ENCODE results near the gene MUC5AC. TPM values are rescaled to one million over a fixed set of nuclear protein-coding genes. Genes with fewer than 3 reads are reported as not detected.
"Not testable (repeated sequence)": the region's sequence is repeated elsewhere in the genome, so short reads cannot be mapped to it uniquely, and the experiment has no call there.

MUC5AC gene
- total RNA-seq, 4 donors from 2014 or later: not detected

- in situ Hi-C loops (cut with MboI; ENCODE audit: low pct_ligation_motif_present in 1 of 4, low pct_unique_long_range_greater_than_20kb in 1 of 4, low sequenced_read_pairs in 3 of 4): no loop called here
- no peak for DNase-seq
- no peaks in the 10 kb centered on the region for H3K4me1 ChIP-seq
- WGBS, 2 donors (ENCODE audit: low coverage in 1 of 2): 75% methylated on average over 25 of the region's 28 CpGs; no CpG with 5 or more reads in 1 of the 2 donors
- intact Hi-C loops (cut with DNase I; ENCODE audit: low total_unique reads): no loop called here
- H3K36me3 ChIP-seq: no peaks in the 10 kb centered on the region
- H3K27me3 ChIP-seq: no peaks in the 10 kb centered on the region
- TF ChIP-seq POLR2AphosphoS5 (IDR thresholded peaks at IDR 0.05) (no peak), EP300 (IDR thresholded peaks at IDR 0.05; ENCODE audit: low read depth) (no peak), POLR2A (IDR thresholded peaks at IDR 0.05) (no peak), CTCF (IDR thresholded peaks at IDR 0.05) (no peak)
- no peaks in the 10 kb centered on the region for H3K9me3 ChIP-seq
- no peak overlapping the region for H3K27ac ChIP-seq
- H3K4me3 ChIP-seq: no peak overlapping the region
These were observed 4.9 kb downstream of the MUC5AC start for GRCh38 chr11:1162491-1163311.

GRCh38 chr11:1163321-1163910, 5.7 kb downstream of the MUC5AC start:
- Histone ChIP-seq H3K27ac (no peak overlapping the region), H3K36me3 (no peaks in the 10 kb centered on the region), H3K4me1 (no peaks in the 10 kb centered on the region), H3K9me3 (no peaks in the 10 kb centered on the region), H3K4me3 (no peak overlapping the region), H3K27me3 (no peaks in the 10 kb centered on the region)
- 85% methylated on average over 7 of the region's 13 CpGs; no CpG with 5 or more reads in 1 of the 2 donors for WGBS, 2 donors (ENCODE audit: low coverage in 1 of 2)
- DNase-seq: no peak
- intact Hi-C loops (cut with DNase I; ENCODE audit: low total_unique reads) (no loop called here), in situ Hi-C loops (cut with MboI; ENCODE audit: low pct_ligation_motif_present in 1 of 4, low pct_unique_long_range_greater_than_20kb in 1 of 4, low sequenced_read_pairs in 3 of 4) (no loop called here)
- TF ChIP-seq CTCF (IDR thresholded peaks at IDR 0.05) (no peak), EP300 (IDR thresholded peaks at IDR 0.05; ENCODE audit: low read depth) (no peak), POLR2A (IDR thresholded peaks at IDR 0.05) (no peak), POLR2AphosphoS5 (IDR thresholded peaks at IDR 0.05) (no peak)

- H3K27ac ChIP-seq: no peak overlapping the region
- no peaks in the 10 kb centered on the region for H3K4me1 ChIP-seq
- 57% methylated on average over 23 of the region's 28 CpGs; no CpG with 5 or more reads in 1 of the 2 donors for WGBS, 2 donors (ENCODE audit: low coverage in 1 of 2)
- DNase-seq: peak; percentile 5
- intact Hi-C loops (cut with DNase I; ENCODE audit: low total_unique reads): no loop called here
- in situ Hi-C loops (cut with MboI; ENCODE audit: low pct_ligation_motif_present in 1 of 4, low pct_unique_long_range_greater_than_20kb in 1 of 4, low sequenced_read_pairs in 3 of 4): no loop called here
- no peaks in the 10 kb centered on the region for H3K9me3 ChIP-seq
- no peaks in the 10 kb centered on the region for H3K36me3 ChIP-seq
- no peak overlapping the region for H3K4me3 ChIP-seq
- TF ChIP-seq POLR2A (IDR thresholded peaks at IDR 0.05) (no peak), POLR2AphosphoS5 (IDR thresholded peaks at IDR 0.05) (no peak), CTCF (IDR thresholded peaks at IDR 0.05) (no peak), EP300 (IDR thresholded peaks at IDR 0.05; ENCODE audit: low read depth) (no peak)
- H3K27me3 ChIP-seq: no peaks in the 10 kb centered on the region
These were observed 6.4 kb downstream of the MUC5AC start for GRCh38 chr11:1163911-1164735.

- H3K4me1 ChIP-seq; intact Hi-C loops (cut with DNase I; ENCODE audit: low total_unique reads); H3K4me3 ChIP-seq; H3K9me3 ChIP-seq; H3K36me3 ChIP-seq; H3K27me3 ChIP-seq; in situ Hi-C loops (cut with MboI; ENCODE audit: low pct_ligation_motif_present in 1 of 4, low pct_unique_long_range_greater_than_20kb in 1 of 4, low sequenced_read_pairs in 3 of 4); H3K27ac ChIP-seq: not testable (repeated sequence)
- DNase-seq: peak; percentile 0
- WGBS, 2 donors (ENCODE audit: low coverage in 1 of 2): 89% methylated on average over 4 of the region's 10 CpGs; no CpG with 5 or more reads in 1 of the 2 donors
These were observed 7.1 kb downstream of the MUC5AC start for GRCh38 chr11:1164779-1165255.

All from transverse colon (tissue), 4 donors.